Natural killer cell (primary cell): ENCODE measurements around the gene NRAP. TPM values are rescaled to one million over a fixed set of nuclear protein-coding genes. Genes with fewer than 3 reads are reported as not detected.

ENCODE experiments used
- ATAC-seq, 3 donors: fragments of 150-1000 bp in 2 of 3; fragments of 200-7000 bp in 1 of 3; cut with Tn5 transposase; 1 replicate in 1 of 3; 2 replicates in 2 of 3; pipeline ENCODE4 v1.10.0; 2021; ENCODE audit warnings: mild to moderate bottlenecking in 2 of 3, moderate library complexity in 2 of 3
- DNase-seq, 2 donors: peaks; one replicate each; pipeline versions ENCODE4 v3.0.0 to v3.0.0-alpha.2; 2013 to 2021; ENCODE audit warnings: mixed read lengths in 1 of 2
- H3K27ac ChIP-seq: one replicate; pipeline ENCODE4 v1.5.1; 2013; ENCODE audit warnings: mild to moderate bottlenecking, low read length
- H3K27me3 ChIP-seq: one replicate; pipeline ENCODE4 v1.6.1; 2013; ENCODE audit warnings: low read length; ENCODE audit not compliant: control insufficient read depth, insufficient read depth
- H3K36me3 ChIP-seq: one replicate; pipeline ENCODE4 v1.6.1; 2013; ENCODE audit warnings: low read length; ENCODE audit not compliant: control insufficient read depth, insufficient read depth
- H3K4me1 ChIP-seq: one replicate; pipeline ENCODE4 v1.6.1; 2013; ENCODE audit warnings: low read length; ENCODE audit not compliant: control insufficient read depth, insufficient read depth
- H3K4me3 ChIP-seq: one replicate; pipeline ENCODE4 v1.5.1; 2013; ENCODE audit warnings: low read length
- H3K9me3 ChIP-seq: one replicate; pipeline ENCODE4 v1.6.1; 2013; ENCODE audit warnings: low read length; ENCODE audit not compliant: control insufficient read depth, insufficient read depth
- H3K27ac Mint-ChIP-seq, 2 donors: one replicate each; pipeline ENCODE4 v1.8.0; 2022; ENCODE audit warnings: mild to moderate bottlenecking in 2 of 2, mixed read lengths in 2 of 2, moderate library complexity in 1 of 2
- H3K27me3 Mint-ChIP-seq, 2 donors: one replicate each; pipeline ENCODE4 v1.8.0; 2022; ENCODE audit warnings: low read depth in 2 of 2, mixed read lengths in 2 of 2
- H3K36me3 Mint-ChIP-seq: one replicate; pipeline ENCODE4 v1.8.0; 2022; ENCODE audit warnings: mixed read lengths
- H3K4me1 Mint-ChIP-seq, 2 donors: one replicate each; pipeline ENCODE4 v1.8.0; 2022; ENCODE audit warnings: mixed read lengths in 2 of 2
- H3K4me3 Mint-ChIP-seq: one replicate; pipeline ENCODE4 v1.8.0; 2022; ENCODE audit warnings: mild to moderate bottlenecking, moderate library complexity, mixed read lengths
- H3K9me3 Mint-ChIP-seq, 2 donors: one replicate each; pipeline ENCODE4 v1.8.0; 2022; ENCODE audit warnings: mixed read lengths in 2 of 2
- CTCF ChIP-seq: fragments of 200-600 bp; IDR thresholded peaks from one replicate; pipeline ENCODE4 v1.8.0; 2022; ENCODE audit warnings: antibody characterized with exemption
- whole genome bisulfite sequencing: methylation state at CpG from one replicate; pipeline ENCODE4 v1.1.7; 2013; ENCODE audit warnings: missing lambda C conversion rate; ENCODE audit not compliant: insufficient coverage; 5-methylcytosine and 5-hydroxymethylcytosine counted together
- intact Hi-C: fragments of 100-400 bp; cut with micrococcal nuclease; formaldehyde crosslinking; loops from one replicate; pipeline ENCODE4 v1.14.2; 2022
- total RNA-seq, 4 donors: library from RNA; stranded (reverse); fragments of 120-200 nt in 1 of 4; gene quantifications; one replicate each; pipeline versions ENCODE4 v1.2.3 to v1.2.4, GENCODE V29; 2013 to 2022

The NRAP gene
- total RNA-seq, 3 donors from 2014 or later (not counting 1 experiment from before 2014, with no cell fraction given): not detected

GRCh38 chr10:113555751-113556150, 108.1 kb downstream of the NRAP start:
- no peaks in the 10 kb centered on the region for H3K36me3 Mint-ChIP-seq
- no peak overlapping the region for H3K27ac Mint-ChIP-seq
- Histone ChIP-seq H3K9me3 (no peaks in the 10 kb centered on the region), H3K4me1 (no peaks in the 10 kb centered on the region), H3K27me3 (no peaks in the 10 kb centered on the region), H3K27ac (no peak overlapping the region), H3K36me3 (no peaks in the 10 kb centered on the region), H3K4me3 (no peak overlapping the region)
- WGBS: 86% methylated on average over 1 of the region's 1 CpG
- no peaks in the 10 kb centered on the region for H3K4me1 Mint-ChIP-seq
- H3K4me3 Mint-ChIP-seq: no peak overlapping the region
- no peak for DNase-seq
- no peak for TF ChIP-seq CTCF
- intact Hi-C loops: no loop called here
- ATAC-seq: no peak
- H3K27me3 Mint-ChIP-seq: peaks cover 15 to 19% of the 10 kb centered on the region in 2 donors
- no peaks in the 10 kb centered on the region for H3K9me3 Mint-ChIP-seq

- H3K4me1 ChIP-seq: no peaks in the 10 kb centered on the region
- WGBS: 78% methylated on average over 3 of the region's 3 CpGs
- intact Hi-C loops: no loop called here
- no peaks in the 10 kb centered on the region for H3K36me3 ChIP-seq
- Mint-ChIP-seq H3K27me3 (peaks cover 15 to 19% of the 10 kb centered on the region in 2 donors), H3K4me1 (no peaks in the 10 kb centered on the region), H3K36me3 (no peaks in the 10 kb centered on the region), H3K4me3 (no peak overlapping the region), H3K9me3 (no peaks in the 10 kb centered on the region), H3K27ac (no peak overlapping the region)
- DNase-seq (no peak), ATAC-seq (no peak)
- H3K27ac ChIP-seq: no peak overlapping the region
- TF ChIP-seq CTCF: no peak
- no peaks in the 10 kb centered on the region for H3K27me3 ChIP-seq
- no peak overlapping the region for H3K4me3 ChIP-seq
- no peaks in the 10 kb centered on the region for H3K9me3 ChIP-seq
These were observed 108.6 kb downstream of the NRAP start for GRCh38 chr10:113555245-113555644.

- Mint-ChIP-seq H3K36me3 (no peaks in the 10 kb centered on the region), H3K9me3 (no peaks in the 10 kb centered on the region), H3K27me3 (peaks cover 15 to 19% of the 10 kb centered on the region in 2 donors), H3K4me3 (no peak overlapping the region), H3K4me1 (no peaks in the 10 kb centered on the region), H3K27ac (no peak overlapping the region)
- ATAC-seq: no peak
- H3K9me3 ChIP-seq: no peaks in the 10 kb centered on the region
- no peak for TF ChIP-seq CTCF
- DNase-seq: no peak
- no peaks in the 10 kb centered on the region for H3K27me3 ChIP-seq
- no peaks in the 10 kb centered on the region for H3K4me1 ChIP-seq
- H3K36me3 ChIP-seq: no peaks in the 10 kb centered on the region
- no peak overlapping the region for H3K4me3 ChIP-seq
- intact Hi-C loops: no loop called here
- 80% methylated on average over 3 of the region's 5 CpGs for WGBS
- H3K27ac ChIP-seq: no peak overlapping the region
These were observed 109.6 kb downstream of the NRAP start for GRCh38 chr10:113554214-113554613.

- ATAC-seq: no peak
- H3K4me3 ChIP-seq: no peak overlapping the region
- H3K9me3 ChIP-seq: no peaks in the 10 kb centered on the region
- Mint-ChIP-seq H3K4me1 (no peaks in the 10 kb centered on the region), H3K4me3 (no peak overlapping the region), H3K9me3 (no peaks in the 10 kb centered on the region), H3K27ac (no peak overlapping the region), H3K27me3 (peaks cover 14 to 19% of the 10 kb centered on the region in 2 donors), H3K36me3 (no peaks in the 10 kb centered on the region)
- no peaks in the 10 kb centered on the region for H3K27me3 ChIP-seq
- no peak for TF ChIP-seq CTCF
- 95% methylated on average over 2 of the region's 2 CpGs for WGBS
- DNase-seq: no peak
- H3K36me3 ChIP-seq: no peaks in the 10 kb centered on the region
- H3K27ac ChIP-seq: no peak overlapping the region
- no peaks in the 10 kb centered on the region for H3K4me1 ChIP-seq
- intact Hi-C loops: no loop called here
These were observed 110.7 kb downstream of the NRAP start for GRCh38 chr10:113553149-113553548.
